Stimulated activated CD4-positive, alpha-beta T cell treated with anti-CD3 and anti-CD28 coated beads, Interleukin-1b, Interleukin-23, amount 100 ng/mL, for 4 hours (primary cell): ENCODE data around the gene CYP2W1.
"Not testable (repeated sequence)": the region's sequence is repeated elsewhere in the genome, so short reads cannot be mapped to it uniquely, and the experiment has no call there.

ENCODE experiments used
- DNase-seq, 2 donors: peaks; one replicate each; pipeline ENCODE4 v3.0.0-alpha.2; 2020; ENCODE audit warnings: low read depth in 2 of 2

CYP2W1 gene

DNA sequence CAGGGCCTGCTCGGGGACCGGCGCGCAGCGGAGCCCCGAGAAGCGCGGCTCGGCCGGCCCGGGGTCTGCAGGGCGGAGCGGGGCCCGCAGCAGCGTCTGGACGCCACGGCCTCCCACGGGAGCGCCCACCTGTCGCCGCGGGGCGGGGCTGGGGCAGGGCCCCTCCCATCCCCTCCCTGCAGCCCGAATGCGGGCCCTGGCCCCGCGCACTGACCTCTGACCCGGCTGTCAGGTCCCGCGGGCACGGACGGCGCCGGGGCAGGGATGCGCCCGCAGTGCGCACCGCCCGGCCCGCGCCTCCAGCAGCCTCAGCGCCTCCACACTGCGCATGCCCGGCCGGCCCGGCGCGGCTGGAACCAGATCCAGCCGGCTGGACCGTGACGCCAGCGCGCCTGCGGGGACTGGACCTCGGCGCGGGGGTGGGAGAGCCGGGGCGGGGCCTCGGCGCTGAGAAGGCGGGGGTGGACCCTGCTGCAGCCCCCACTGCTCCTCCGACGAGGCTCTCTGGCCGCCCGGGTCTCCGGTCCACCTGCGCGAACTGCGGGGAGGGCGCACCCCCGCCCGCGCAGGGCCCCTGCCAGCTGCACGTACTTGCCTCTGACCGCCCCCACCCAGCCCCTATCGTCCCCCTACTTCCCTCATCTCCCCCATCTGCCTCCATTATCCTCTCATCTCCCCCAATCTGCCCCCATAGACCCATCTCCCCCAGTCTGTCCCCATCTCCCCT, 45.2 kb downstream of the CYP2W1 start:
- DNase-seq = peak; percentile 58 to 84

DNA sequence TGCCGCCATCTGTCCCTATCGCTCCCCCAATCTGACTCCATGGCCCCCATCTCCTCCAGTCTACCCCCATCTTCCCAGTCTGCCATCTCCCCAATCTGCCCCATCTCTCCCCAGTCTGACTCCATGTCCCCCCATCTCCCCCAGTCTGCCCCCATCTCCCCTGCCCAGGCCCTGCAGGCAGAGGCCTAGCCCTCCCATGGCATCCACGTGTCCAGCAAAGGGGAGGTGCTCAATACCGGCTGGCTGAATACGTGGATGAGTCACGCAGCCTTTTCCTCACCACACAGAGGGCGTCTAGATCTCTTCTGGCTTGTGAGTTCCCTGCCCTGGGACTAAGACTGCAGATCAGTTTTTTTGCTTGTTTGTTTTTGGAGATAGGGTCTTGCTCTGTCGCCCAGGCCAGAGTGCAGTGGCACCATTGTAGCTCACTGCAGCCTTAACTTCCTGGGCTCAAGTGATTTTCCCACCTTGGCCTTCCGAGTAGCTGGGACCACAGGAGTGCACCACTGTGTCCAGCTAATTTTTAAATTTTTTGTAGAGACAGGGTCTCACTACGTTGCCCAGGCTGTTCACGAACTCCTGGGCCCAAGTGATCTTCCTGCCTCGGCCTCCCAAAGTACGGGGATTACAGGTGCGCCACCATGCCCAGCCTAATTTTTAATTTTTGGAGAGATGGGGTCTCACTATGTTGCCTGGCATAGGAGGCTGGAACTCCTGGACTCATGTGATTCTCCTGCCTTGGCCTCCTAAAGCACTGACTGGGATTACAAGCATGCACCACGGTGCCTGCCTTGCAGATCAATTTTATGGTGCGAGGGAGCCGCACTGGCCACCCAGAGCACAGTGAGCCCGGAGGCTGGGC, 46.0 kb downstream of the CYP2W1 start:
- peak; percentile 39 to 41 for DNase-seq

DNA sequence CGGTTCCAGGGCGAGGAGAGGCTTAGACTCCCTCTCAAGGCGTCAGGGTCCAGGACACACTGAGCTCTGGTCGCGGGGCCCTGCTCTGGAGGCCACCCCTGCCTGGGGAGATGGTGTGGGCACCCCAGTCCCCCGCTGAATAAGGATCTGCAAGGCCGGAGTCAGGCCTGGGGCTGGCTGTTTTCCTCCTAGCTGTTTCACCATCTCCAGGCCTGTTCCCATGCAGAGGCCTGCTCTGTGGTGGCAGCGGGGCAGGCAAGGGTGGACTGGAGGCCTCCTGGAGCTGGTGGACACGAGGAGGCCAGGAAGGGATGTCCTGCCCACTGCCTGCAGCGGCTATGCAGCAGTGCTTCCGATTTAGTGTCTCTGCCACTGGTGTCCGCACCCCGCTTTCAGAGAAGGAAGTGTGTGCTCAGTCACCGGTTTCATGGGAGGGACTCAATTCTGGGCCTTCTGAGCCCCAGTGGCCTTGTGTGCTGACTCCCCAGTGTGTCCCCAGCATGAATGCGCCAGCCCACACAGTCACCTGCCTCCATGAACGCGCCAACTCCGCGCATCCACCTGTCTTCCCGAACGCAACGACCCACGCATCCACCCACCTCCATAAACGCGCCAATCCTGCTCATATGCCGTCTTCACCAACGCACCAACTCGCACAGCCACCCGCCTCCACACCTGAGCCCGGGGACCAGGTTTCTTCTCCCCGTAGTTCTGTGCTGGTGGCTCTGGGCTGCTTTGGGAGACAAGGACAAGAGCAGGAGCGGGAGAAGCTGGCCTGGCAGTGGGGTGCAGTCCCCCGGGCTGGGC, 46.9 kb downstream of the CYP2W1 start:
- no peak for DNase-seq

DNA sequence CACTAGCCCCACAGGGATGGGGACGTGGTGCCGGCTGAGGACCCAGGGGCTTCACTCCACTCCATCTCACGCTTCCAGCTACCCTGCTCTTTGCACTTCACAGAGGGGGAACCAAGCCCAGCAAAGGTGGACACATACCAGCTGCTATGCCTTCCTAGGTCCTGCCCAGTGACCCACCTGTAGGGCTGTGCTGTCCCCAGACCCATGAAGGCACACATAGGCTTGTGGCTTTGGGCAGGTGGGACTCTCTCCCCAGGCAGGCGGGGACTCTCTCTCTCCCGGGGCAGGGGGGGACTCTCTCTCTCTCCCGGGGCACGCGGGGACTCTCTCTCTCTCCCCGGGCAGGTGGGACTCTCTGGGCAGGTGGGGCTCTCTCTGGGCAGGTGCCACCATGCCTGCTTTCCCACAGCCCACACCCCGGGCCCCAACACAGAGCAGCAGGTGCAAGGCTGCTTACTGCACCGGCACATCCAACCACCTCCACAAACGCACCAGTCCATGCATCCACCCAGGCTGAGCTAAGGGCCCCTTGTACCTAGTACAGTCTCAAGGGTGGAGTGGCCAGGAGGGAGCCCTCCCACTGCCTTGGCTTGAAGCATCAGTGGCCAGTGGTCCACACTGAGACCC, 47.6 kb downstream of the CYP2W1 start:
- DNase-seq = no peak

GRCh38 chr7:1031716-1032455, 48.9 kb downstream of the CYP2W1 start:
- no peak for DNase-seq

DNA sequence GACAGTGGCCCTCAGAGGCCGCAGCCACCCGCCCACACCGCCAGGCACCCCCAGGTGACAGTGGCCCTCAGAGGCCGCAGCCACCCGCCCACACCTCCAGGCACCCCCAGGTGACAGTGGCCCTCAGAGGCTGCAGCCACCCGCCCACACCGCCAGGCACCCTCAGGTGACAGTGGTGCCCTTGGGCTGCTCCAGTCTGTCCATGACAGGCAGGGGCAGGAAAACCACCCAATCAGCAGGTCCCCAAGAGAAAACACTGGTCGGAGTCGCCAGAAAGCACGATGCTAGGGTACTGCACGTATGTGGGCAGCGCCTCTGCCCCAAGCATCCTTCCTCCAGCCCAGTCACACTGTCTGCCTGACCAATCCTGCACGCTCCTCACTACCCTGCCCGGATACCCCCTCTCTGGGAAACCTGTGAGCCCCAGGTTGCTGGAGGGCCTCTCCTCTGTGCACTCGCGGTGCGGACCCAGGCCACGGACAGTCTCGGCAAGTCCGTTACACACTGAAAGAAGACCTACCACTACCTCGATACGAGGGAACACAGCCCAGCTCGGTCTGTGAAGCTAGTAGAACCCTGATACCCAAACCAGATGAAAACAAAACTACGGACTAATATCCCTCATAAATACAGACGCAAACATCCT, 49.7 kb downstream of the CYP2W1 start:
- DNase-seq = no peak

GRCh38 chr7:1033546-1034145, 50.7 kb downstream of the CYP2W1 start:
- DNase-seq = no peak

GRCh38 chr7:1034769-1035168, 51.8 kb downstream of the CYP2W1 start:
- DNase-seq = not testable (repeated sequence)

GRCh38 chr7:1036164-1036928, 53.4 kb downstream of the CYP2W1 start:
- DNase-seq = not testable (repeated sequence)
